Peyer's patch (tissue), 4 donors: ENCODE measurements around the gene PRG3.

Experiments
- CTCF ChIP-seq, 6 experiments: fragments of 450-650 bp in 4 of 6; fragments of 200-600 bp in 2 of 6; sonication (generic) in 1 of 6; IDR thresholded peaks; one replicate each; pipeline ENCODE4 v1.5.1; 2017 to 2019; ENCODE audit warnings: antibody characterized with exemption in 6 of 6, mild to moderate bottlenecking in 3 of 6, moderate library complexity in 1 of 6
- POLR2A ChIP-seq, 2 donors: fragments of 450-650 bp; IDR thresholded peaks; one replicate each; pipeline ENCODE4 v1.5.1; 2017; ENCODE audit warnings: antibody characterized with exemption in 2 of 2, mild to moderate bottlenecking in 2 of 2, moderate library complexity in 2 of 2

GRCh38 chr11:57429946-57430345, 49.0 kb upstream of the PRG3 start:
- TF ChIP-seq CTCF (IDR thresholded peaks at IDR 0.05) (no peak), POLR2A (IDR thresholded peaks at IDR 0.05) (no peak)
